ENCODE measurements around the gene SDK2.

DNA sequence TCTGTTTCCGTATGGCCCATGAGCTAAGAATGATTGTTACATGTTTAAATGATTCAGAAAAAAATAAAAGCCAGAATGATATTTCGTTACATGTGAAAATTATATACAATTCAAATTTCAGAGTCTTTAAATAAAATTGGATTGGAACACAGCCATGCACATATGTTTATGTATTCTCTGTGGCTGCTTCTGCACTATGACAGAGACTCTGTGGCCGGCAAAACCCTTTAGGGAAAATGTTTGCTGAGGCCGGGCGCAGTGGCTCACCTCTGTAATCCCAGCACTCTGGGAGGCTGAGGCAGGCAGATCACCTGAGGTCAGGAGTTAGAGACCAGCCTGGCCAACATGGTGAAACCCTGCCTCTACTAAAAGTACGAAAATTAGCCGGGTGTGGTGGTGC is 316.6 kb downstream of the SDK2 start:
- no peak for TF ChIP-seq CTCF (IDR thresholded peaks at IDR 0.05)
- no peak for TF ChIP-seq POLR2A (IDR thresholded peaks at IDR 0.05)
